HG03139 (cell line): Measurements from ENCODE around the gene ZC3H18.
"Not testable (repeated sequence)": the region's sequence is repeated elsewhere in the genome, so short reads cannot be mapped to it uniquely, and the experiment has no call there.

Experiments
- ATAC-seq: cut with Tn5 transposase; IDR thresholded peaks from one replicate; pipeline ENCODE4 v1.9.1; 2021; ENCODE audit not compliant: unreplicated experiment

The ZC3H18 gene

DNA sequence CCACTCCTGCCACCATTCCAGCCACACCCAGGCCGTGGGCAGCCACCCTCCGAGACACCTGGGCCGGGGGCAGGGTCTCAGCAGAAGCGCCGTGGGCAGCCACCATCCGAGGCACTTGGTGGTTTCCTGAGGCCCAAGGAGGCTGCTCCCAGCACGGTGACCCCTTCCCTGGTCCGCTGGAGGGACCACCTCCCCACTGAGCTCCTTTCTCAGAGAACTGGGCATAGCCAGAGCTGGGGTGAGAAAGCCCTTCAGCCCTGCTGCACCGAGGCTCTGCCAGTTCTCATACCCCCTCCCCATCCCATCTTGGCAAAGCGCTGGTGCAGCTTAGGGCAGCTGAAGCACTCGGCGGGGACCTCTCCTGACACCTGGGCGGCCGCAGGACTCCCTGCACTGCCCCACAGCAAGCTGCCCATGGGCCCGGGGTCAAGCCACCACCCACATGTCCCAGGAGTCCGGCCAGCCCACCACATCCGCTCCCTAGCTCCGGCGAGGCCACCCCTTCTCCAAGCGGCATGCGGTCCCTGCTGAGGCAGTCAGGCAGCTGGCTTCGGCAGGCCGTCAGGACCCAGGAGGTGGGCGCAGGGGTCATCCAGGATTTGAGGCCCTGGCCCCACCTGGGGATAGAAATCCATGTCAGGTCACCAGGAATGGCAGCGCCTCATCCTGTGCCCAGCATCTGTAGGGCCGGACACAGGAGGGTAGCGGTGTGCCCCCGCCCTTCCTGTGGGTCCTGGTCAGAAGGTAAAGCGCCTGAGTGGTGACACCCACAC, 82.0 kb downstream of the ZC3H18 start:
- ATAC-seq: no peak

DNA sequence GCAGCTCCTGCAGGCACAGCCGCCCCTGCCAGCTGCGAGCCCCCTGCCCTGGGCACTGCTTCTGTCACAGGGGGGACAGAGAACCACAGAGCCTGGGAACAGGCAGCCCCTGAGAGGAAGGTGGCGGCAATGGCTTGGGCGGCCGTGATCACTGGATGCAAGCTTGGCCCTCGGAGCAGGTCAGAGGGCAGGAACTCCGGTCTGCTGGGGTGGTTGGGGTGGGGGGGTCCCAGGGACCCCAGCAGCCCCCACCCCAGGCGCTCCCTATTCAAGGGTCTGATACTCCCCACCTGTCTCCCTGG, 82.5 kb downstream of the ZC3H18 start:
- ATAC-seq: no peak

- ATAC-seq: no peak
Measured at GRCh38 chr16:88653101-88653500, 82.9 kb downstream of the ZC3H18 start.

GRCh38 chr16:88653596-88654362, 83.6 kb downstream of the ZC3H18 start:
- ATAC-seq: no peak

- no peak for ATAC-seq
Measured at GRCh38 chr16:88654363-88655052, 84.3 kb downstream of the ZC3H18 start.

GRCh38 chr16:88655053-88655732, 85.0 kb downstream of the ZC3H18 start:
- no peak for ATAC-seq

GRCh38 chr16:88655733-88656281, 85.6 kb downstream of the ZC3H18 start:
- no peak for ATAC-seq

DNA sequence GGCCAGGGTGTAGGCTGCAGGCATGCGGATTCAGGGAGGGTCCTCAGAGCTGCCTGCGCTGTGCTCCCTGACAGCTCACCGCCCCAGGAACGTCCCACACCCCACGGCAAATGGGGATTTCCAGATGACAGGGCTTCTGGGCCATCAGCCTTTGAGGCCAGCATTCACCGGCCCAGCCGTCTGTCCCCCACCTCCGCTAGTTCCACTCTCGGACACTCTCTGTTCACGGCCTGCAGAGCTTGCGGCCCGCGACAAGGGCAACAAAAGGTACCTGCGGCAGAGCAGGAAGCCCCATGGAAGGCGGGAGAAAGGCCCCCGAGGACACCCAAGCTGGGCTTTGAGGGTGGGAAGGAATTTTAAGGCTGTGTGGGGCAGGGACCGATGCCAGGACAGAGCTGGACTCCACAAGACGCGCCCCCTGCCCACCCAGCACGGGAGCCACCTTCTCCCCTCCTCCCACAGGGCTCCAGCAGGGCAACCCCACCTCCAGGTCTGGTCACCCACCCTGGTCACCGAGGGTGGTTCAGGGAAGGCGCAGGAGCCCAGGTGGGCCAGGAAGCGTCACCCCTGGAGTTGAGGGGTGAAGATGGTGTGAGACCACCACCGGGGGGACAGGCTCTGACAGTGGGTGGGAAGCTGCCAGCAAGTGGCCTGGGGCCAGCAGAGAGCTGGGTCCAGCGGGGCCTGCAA, 86.2 kb downstream of the ZC3H18 start:
- no peak for ATAC-seq

- no peak for ATAC-seq
Measured at GRCh38 chr16:88657371-88657770, 87.2 kb downstream of the ZC3H18 start.

GRCh38 chr16:88658714-88659113, 88.5 kb downstream of the ZC3H18 start:
- no peak for ATAC-seq

DNA sequence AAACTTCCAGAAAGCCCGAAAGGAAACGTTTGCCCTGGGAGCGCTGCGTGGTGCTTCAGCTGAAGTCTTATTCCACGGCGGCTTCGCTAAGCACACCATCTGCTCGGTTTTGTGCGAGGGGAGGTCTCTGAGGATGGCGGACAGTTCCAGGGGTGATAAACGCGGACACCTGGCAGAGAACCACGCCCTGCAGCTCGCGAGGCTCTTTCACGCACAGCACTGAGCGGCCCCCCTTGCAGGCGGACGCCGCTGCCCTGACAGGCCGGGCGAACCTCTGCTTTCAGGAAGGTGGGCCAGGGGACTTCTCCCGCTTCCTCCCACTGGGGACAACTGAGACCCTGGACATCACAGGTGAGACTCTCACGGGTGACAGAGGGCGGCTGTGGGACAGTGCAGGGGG, 89.0 kb downstream of the ZC3H18 start:
- ATAC-seq: no peak

GRCh38 chr16:88661468-88661867, 91.3 kb downstream of the ZC3H18 start:
- ATAC-seq: no peak

DNA sequence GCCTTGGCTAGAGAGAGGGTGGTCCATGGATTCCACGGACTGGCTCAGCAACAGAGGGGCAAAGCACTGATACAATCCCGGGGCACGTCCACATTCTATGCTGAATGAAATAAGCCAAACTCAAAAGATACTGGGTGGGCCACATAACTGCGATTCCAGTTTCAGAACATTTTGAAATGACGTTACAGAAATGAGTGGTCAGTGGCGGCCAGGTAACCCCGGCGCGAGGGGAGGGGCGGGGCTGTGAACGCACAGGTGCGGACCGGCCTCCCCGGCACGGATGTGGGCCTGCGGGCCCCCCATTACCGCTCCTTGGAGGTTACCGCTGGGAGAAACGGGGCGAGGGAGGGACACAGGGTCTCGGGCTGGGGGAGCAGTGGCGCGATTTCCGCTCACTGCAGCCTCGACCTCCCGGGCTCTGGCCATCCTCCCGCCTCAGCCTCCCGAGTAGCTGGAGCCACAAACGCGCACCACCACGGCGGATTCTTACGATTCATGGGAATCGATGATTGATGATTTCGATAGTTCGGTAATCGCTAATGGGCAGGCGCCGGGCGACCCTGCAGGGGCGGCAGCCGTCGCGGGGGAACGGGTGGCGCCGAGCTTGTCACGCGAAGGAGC, 92.1 kb downstream of the ZC3H18 start:
- no peak for ATAC-seq

GRCh38 chr16:88662843-88663606, 92.8 kb downstream of the ZC3H18 start, which contains the start of gene MVD:
MVD (minus strand) TSS chr16:88663091; CDS start chr16:88663080, 11 bp downstream.
- peak; percentile 92 for ATAC-seq

GRCh38 chr16:88665148-88665547, 94.9 kb downstream of the ZC3H18 start:
- ATAC-seq: no peak

DNA sequence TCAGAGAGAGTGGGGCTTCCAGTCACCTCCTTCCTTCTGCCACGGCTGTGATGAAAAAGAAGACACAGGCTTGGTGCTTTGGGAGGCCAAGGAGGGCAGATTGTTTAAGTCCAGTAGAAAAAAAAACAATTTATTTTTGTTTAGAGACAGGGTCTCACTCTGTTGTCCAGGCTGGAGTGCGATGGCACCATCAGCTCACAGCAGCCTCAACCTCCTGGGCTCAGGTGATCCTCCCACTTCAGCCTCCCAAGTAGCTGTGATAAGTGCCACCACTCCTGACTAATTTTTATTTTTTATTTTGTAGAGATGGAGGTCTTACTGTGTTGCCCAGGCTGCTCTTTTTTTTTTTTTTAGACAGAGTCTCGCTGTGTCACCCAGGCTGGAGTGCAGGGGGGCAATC, 95.4 kb downstream of the ZC3H18 start:
- no peak for ATAC-seq

GRCh38 chr16:88667461-88667860, 97.3 kb downstream of the ZC3H18 start:
- ATAC-seq: no peak

DNA sequence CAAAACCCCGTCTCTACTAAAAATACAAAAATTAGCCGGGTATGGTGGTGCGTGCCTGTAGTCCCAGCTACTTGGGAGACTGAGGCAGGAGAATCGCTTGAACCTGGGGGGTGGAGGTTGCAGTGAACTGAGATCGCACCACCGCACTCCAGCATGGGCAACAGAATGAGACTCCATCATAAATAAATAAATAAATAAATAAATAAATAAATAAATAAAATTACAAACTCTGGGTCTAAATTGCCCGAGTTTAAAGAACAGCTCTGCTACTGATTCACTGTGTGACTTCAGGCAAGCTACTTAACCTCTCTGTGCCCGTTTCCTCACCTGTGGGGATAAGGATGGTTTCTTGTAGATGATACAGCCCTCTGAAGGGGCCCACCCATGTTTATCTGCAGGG, 99.3 kb downstream of the ZC3H18 start:
- ATAC-seq: not testable (repeated sequence)

DNA sequence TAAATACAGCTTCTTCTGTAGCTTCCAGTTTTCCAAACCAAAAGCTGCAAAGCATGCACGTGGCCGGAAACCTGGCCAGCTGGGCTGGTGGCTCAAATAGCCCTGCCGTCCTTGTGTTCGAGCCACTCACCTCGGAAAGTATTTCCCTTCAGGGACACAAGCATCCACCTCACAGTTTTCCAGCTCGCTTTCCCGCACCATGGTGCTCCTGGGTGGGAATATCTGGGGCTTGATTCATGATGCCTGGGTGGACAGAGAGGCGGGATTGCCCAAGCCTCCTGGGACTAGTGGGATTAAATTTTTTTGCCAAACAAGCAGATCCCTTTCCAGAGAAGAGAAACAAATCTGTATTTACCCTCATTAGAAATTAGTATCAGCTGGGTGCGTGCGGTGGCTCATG, 99.8 kb downstream of the ZC3H18 start:
- no peak for ATAC-seq
